Uterus (tissue), 2 donors: ENCODE results near the gene CEP112.

Experiments used
- CTCF ChIP-seq, 4 experiments: fragments of 200-600 bp in 2 of 4; fragments of 450-650 bp in 2 of 4; sonication (generic) in 2 of 4; IDR thresholded peaks; one replicate each; pipeline ENCODE4 v1.5.1; 2016 to 2019; ENCODE audit warnings: antibody characterized with exemption in 4 of 4, mild to moderate bottlenecking in 2 of 4, moderate library complexity in 1 of 4
- POLR2A ChIP-seq, 2 donors: fragments of 450-650 bp; IDR thresholded peaks; one replicate each; pipeline ENCODE4 v1.6.1; 2016; ENCODE audit warnings: antibody characterized with exemption in 2 of 2, mild to moderate bottlenecking in 1 of 2, moderate library complexity in 1 of 2

GRCh38 chr17:65727832-65728231 lies 464.1 kb downstream of the CEP112 start:
- TF ChIP-seq CTCF (IDR thresholded peaks at IDR 0.05) = no peak
- no peak for TF ChIP-seq POLR2A (IDR thresholded peaks at IDR 0.05)
